ENCODE measurements around the gene AGAP3.

DNA sequence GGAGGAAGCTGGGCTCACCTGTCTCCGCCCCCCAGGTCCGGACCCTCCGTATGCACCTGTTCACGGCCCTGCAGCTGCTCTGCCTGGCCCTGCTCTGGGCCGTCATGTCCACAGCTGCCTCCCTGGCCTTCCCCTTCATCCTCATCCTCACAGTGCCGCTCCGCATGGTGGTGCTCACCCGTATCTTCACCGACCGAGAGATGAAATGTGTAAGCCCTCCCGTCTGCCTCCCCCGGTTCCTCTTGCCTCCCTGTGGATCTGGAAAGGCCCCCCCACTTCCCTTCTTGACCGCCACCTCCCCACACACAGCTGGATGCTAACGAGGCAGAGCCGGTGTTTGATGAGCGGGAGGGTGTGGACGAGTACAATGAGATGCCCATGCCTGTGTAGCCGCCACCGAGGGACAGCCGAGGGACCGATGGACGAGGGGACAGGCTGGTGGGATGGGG, 10.3 kb upstream of the AGAP3 start:
- TF ChIP-seq POLR2A (IDR thresholded peaks at IDR 0.05; ENCODE audit: low read length) (no peak), GATA1 (IDR thresholded peaks at IDR 0.05; ENCODE audit: low read depth, low read length) (no peak)

Data from erythroblast (primary cell).